Tibial nerve (tissue), 3 donors: ENCODE results near the gene FRYL.

Source experiments
- CTCF ChIP-seq, 5 experiments: fragments of 200-600 bp in 3 of 5; fragments of 450-650 bp in 2 of 5; sonication (generic) in 3 of 5; IDR thresholded peaks; one replicate each; pipeline ENCODE4 v1.5.1; 2016 to 2019; ENCODE audit warnings: antibody characterized with exemption in 5 of 5, mild to moderate bottlenecking in 3 of 5, moderate library complexity in 2 of 5
- POLR2A ChIP-seq, 2 donors: fragments of 450-650 bp; IDR thresholded peaks; one replicate each; pipeline ENCODE4 v1.6.1; 2017; ENCODE audit warnings: antibody characterized with exemption in 2 of 2, mild to moderate bottlenecking in 2 of 2, moderate library complexity in 2 of 2

- TF ChIP-seq CTCF (IDR thresholded peaks at IDR 0.05) (no peak), POLR2A (IDR thresholded peaks at IDR 0.05) (no peak)
Observed at GRCh38 chr4:48752726-48753125, 27.4 kb downstream of the FRYL start.
